Mesothelial cell of epicardium (in vitro differentiated cells): Measurements from ENCODE around the gene GMDS. TPM values are rescaled to one million over a fixed set of nuclear protein-coding genes. Genes with fewer than 3 reads are reported as not detected.

ENCODE experiments used
- DNase-seq, 2 experiments: peaks; one replicate each; pipeline ENCODE4 v3.0.0; 2021; ENCODE audit warnings: low spot score in 2 of 2; ENCODE audit not compliant: unreplicated experiment in 2 of 2
- H3K27ac Mint-ChIP-seq: 2 replicates; pipeline ENCODE4 v1.8.0; 2021; ENCODE audit warnings: mixed read lengths
- H3K27me3 Mint-ChIP-seq: 2 replicates; pipeline ENCODE4 v1.8.0; 2021; ENCODE audit warnings: low read depth, mixed read lengths
- H3K36me3 Mint-ChIP-seq: 2 replicates; pipeline ENCODE4 v1.8.0; 2021; ENCODE audit warnings: mixed read lengths
- H3K4me1 Mint-ChIP-seq: 2 replicates; pipeline ENCODE4 v1.8.0; 2021; ENCODE audit warnings: mixed read lengths
- H3K4me3 Mint-ChIP-seq: 2 replicates; pipeline ENCODE4 v1.8.0; 2021; ENCODE audit warnings: mild to moderate bottlenecking, moderate library complexity, mixed read lengths
- H3K9me3 Mint-ChIP-seq: 2 replicates; pipeline ENCODE4 v1.8.0; 2021; ENCODE audit warnings: mixed read lengths
- total RNA-seq: library from RNA; stranded (reverse); gene quantifications from 3 replicates; pipeline ENCODE4 v1.2.1, GENCODE V29; 2021
- TF ChIP-seq, protein P1 (sequence below): fragments of 200-600 bp; sonication (generic); IDR thresholded peaks from one replicate; pipeline ENCODE4 v1.5.0; 2021; ENCODE audit warnings: antibody characterized with exemption; ENCODE audit not compliant: unreplicated experiment

The GMDS gene
- total RNA-seq, 1 donor from 2014 or later, result 39.9 TPM

DNA sequence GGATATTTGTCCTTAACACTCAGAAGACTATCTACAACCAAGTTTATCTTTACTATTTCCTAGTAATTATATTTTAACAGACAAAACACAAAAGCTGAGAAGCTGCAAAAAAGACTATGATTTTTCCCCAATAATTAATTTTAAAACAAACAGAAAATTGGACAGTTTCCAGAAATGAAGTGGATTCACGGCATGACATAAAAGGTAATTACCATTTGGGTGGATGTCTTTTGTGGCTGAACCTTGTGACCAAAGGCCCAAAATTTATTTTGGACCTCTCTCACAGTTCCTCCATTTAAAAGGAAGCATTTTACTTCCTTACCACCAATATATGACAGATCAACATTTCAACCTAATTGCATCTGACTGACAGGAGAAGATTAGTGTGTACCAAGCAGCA is 90.2 kb downstream of the GMDS start:
- H3K27me3 Mint-ChIP-seq, result peaks cover 5% of the 10 kb centered on the region
- H3K9me3 Mint-ChIP-seq, result no peaks in the 10 kb centered on the region

GRCh38 chr6:2149361-2150006 is 95.9 kb downstream of the GMDS start:
- Mint-ChIP-seq H3K4me1 (peaks cover 15% of the 10 kb centered on the region), H3K36me3 (no peaks in the 10 kb centered on the region), H3K9me3 (no peaks in the 10 kb centered on the region), H3K27ac (no peak overlapping the region), H3K4me3 (no peak overlapping the region), H3K27me3 (peaks cover 4% of the 10 kb centered on the region)
- TF ChIP-seq, protein P1, sequence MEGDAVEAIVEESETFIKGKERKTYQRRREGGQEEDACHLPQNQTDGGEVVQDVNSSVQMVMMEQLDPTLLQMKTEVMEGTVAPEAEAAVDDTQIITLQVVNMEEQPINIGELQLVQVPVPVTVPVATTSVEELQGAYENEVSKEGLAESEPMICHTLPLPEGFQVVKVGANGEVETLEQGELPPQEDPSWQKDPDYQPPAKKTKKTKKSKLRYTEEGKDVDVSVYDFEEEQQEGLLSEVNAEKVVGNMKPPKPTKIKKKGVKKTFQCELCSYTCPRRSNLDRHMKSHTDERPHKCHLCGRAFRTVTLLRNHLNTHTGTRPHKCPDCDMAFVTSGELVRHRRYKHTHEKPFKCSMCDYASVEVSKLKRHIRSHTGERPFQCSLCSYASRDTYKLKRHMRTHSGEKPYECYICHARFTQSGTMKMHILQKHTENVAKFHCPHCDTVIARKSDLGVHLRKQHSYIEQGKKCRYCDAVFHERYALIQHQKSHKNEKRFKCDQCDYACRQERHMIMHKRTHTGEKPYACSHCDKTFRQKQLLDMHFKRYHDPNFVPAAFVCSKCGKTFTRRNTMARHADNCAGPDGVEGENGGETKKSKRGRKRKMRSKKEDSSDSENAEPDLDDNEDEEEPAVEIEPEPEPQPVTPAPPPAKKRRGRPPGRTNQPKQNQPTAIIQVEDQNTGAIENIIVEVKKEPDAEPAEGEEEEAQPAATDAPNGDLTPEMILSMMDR, result no peak
- no peak for DNase-seq

More for the DNA sequence above, 90.2 kb downstream of the GMDS start:
- no peak for DNase-seq
- Mint-ChIP-seq H3K4me1 (peaks cover 13% of the 10 kb centered on the region), H3K36me3 (no peaks in the 10 kb centered on the region), H3K4me3 (no peak overlapping the region), H3K27ac (no peak overlapping the region)
- TF ChIP-seq, protein P1, result no peak

GRCh38 chr6:2148748-2149147 is 96.7 kb downstream of the GMDS start:
- no peak overlapping the region for H3K27ac Mint-ChIP-seq
- no peak for DNase-seq
- H3K36me3 Mint-ChIP-seq, result no peaks in the 10 kb centered on the region
- no peaks in the 10 kb centered on the region for H3K9me3 Mint-ChIP-seq
- H3K4me3 Mint-ChIP-seq, result no peak overlapping the region
- TF ChIP-seq, protein P1, result no peak
- peaks cover 15% of the 10 kb centered on the region for H3K4me1 Mint-ChIP-seq
- peaks cover 4% of the 10 kb centered on the region for H3K27me3 Mint-ChIP-seq

GRCh38 chr6:2147766-2148448 is 97.5 kb downstream of the GMDS start:
- Mint-ChIP-seq H3K27me3 (peaks cover 1% of the 10 kb centered on the region), H3K36me3 (no peaks in the 10 kb centered on the region), H3K9me3 (no peaks in the 10 kb centered on the region), H3K4me1 (peaks cover 12% of the 10 kb centered on the region), H3K4me3 (no peak overlapping the region), H3K27ac (no peak overlapping the region)
- TF ChIP-seq, protein P1, result no peak
- no peak for DNase-seq

DNA sequence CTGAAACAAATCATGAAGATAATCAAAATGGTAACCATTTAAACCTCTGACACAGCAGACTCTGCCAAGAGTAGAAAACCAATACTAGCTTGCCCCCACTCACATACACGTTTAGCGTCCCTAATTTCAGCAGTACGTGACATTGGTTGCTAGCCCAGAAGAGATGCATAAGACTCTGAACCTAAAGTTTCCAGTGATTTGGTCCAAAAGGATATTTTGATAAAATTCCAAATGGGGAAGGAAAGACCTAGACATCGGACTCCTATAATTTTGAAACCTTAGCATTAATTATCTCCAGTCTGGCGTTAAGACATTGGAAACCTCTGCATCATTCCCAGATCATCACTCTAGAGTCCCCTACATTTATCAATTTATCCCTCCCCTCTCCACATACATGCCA is 98.1 kb downstream of the GMDS start:
- TF ChIP-seq, protein P1, result no peak

More for the DNA sequence above, 98.1 kb downstream of the GMDS start:
- no peak overlapping the region for H3K4me3 Mint-ChIP-seq
- no peaks in the 10 kb centered on the region for H3K36me3 Mint-ChIP-seq
- H3K27ac Mint-ChIP-seq, result no peak overlapping the region
- H3K4me1 Mint-ChIP-seq, result peaks cover 12% of the 10 kb centered on the region
- peaks cover 1% of the 10 kb centered on the region for H3K27me3 Mint-ChIP-seq
- no peaks in the 10 kb centered on the region for H3K9me3 Mint-ChIP-seq
- no peak for DNase-seq
